GDM1 (cell line): ENCODE measurements around the gene FBRSL1.
A peak's percentile ranks its signal among the peaks of the same experiment; 100 is the strongest.

Source experiments
- DNase-seq: peaks from one replicate; lab custom pipeline; 2025; lab: John Stamatoyannopoulos, UW

The FBRSL1 gene

GRCh38 chr12:132558861-132559623 lies 69.1 kb downstream of the FBRSL1 start:
- no peak for DNase-seq

GRCh38 chr12:132559652-132560363 lies 69.9 kb downstream of the FBRSL1 start:
- peak; percentile 33 for DNase-seq

GRCh38 chr12:132560364-132560613 lies 70.3 kb downstream of the FBRSL1 start:
- no peak for DNase-seq

GRCh38 chr12:132560614-132561426 lies 70.9 kb downstream of the FBRSL1 start:
- peak; percentile 69 for DNase-seq
